ENCODE results near the gene TTPAL. TPM values are rescaled to one million over a fixed set of nuclear protein-coding genes. Genes with fewer than 3 reads are reported as not detected.

TTPAL gene
- total and polyA plus RNA-seq, 12 donors = 4.2 to 17.8 (median 12.5) TPM

- H3K9me3 ChIP-seq (replicated peaks in 1 of 3) = no peaks in the 10 kb centered on the region
- WGBS, 4 donors = 90 to 100% (median 97%) methylated on average over 1 of the region's 1 CpG
- peaks cover 0 to 75% of the 10 kb centered on the region in 2 donors for H3K36me3 ChIP-seq (replicated peaks in 1 of 2)
Measured at GRCh38 chr20:44494266-44494665, 18.6 kb downstream of the TTPAL start.

GRCh38 chr20:44494681-44495080 is 19.0 kb downstream of the TTPAL start:
- peaks cover 0 to 75% of the 10 kb centered on the region in 2 donors for H3K36me3 ChIP-seq (replicated peaks in 1 of 2)
- H3K4me3 ChIP-seq = no peak overlapping the region
- WGBS, 4 donors = 67 to 75% (median 75%) methylated on average over 2 to 3 of the region's 3 CpGs
- DNase-seq = peak in 1 of 7 donors; percentile 50
- no peaks in the 10 kb centered on the region for H3K9me3 ChIP-seq (replicated peaks in 1 of 3)
- peaks cover 10 to 23% of the 10 kb centered on the region in 2 donors for H3K4me1 ChIP-seq (replicated peaks in 1 of 2)
- intact Hi-C loops (cut with DNase I) = no loop called here
- H3K27ac ChIP-seq = peak overlapping the region in 3 of 5 donors; percentile 21 to 69 (median 45)
- no peaks in the 10 kb centered on the region for H3K27me3 ChIP-seq
- TF ChIP-seq CTCF (IDR thresholded peaks at IDR 0.05) = no peak
- TF ChIP-seq POLR2A (IDR thresholded peaks at IDR 0.05) = no peak

More at GRCh38 chr20:44494266-44494665, 18.6 kb downstream of the TTPAL start:
- no peak overlapping the region for H3K27ac ChIP-seq
- no peak for TF ChIP-seq CTCF (IDR thresholded peaks at IDR 0.05)
- no peak for TF ChIP-seq POLR2A (IDR thresholded peaks at IDR 0.05)
- no peak for DNase-seq
- H3K4me1 ChIP-seq (replicated peaks in 1 of 2) = peaks cover 10 to 23% of the 10 kb centered on the region in 2 donors
- H3K27me3 ChIP-seq = no peaks in the 10 kb centered on the region
- intact Hi-C loops (cut with DNase I) = no loop called here
- no peak overlapping the region for H3K4me3 ChIP-seq

- peaks cover 10 to 23% of the 10 kb centered on the region in 2 donors for H3K4me1 ChIP-seq (replicated peaks in 1 of 2)
- no peak for TF ChIP-seq CTCF (IDR thresholded peaks at IDR 0.05)
- TF ChIP-seq POLR2A (IDR thresholded peaks at IDR 0.05) = no peak
- H3K27ac ChIP-seq = peak overlapping the region in 3 of 5 donors; percentile 21 to 69 (median 45)
- H3K4me3 ChIP-seq = no peak overlapping the region
- intact Hi-C loops (cut with DNase I) = no loop called here
- DNase-seq = no peak
- peaks cover 0 to 75% of the 10 kb centered on the region in 2 donors for H3K36me3 ChIP-seq (replicated peaks in 1 of 2)
- H3K9me3 ChIP-seq (replicated peaks in 1 of 3) = no peaks in the 10 kb centered on the region
- WGBS, 4 donors = 81 to 100% (median 91%) methylated on average over 1 of the region's 1 CpG
- no peaks in the 10 kb centered on the region for H3K27me3 ChIP-seq
Measured at GRCh38 chr20:44495257-44495656, 19.6 kb downstream of the TTPAL start.

- WGBS, 4 donors = 82 to 94% (median 90%) methylated on average over 3 of the region's 3 CpGs
- Histone ChIP-seq H3K27me3 (no peaks in the 10 kb centered on the region), H3K9me3 (replicated peaks in 1 of 3) (no peaks in the 10 kb centered on the region), H3K4me1 (replicated peaks in 1 of 2) (peaks cover 10 to 23% of the 10 kb centered on the region in 2 donors), H3K4me3 (no peak overlapping the region), H3K27ac (peak overlapping the region in 3 of 5 donors; percentile 21 to 69 (median 45)), H3K36me3 (replicated peaks in 1 of 2) (peaks cover 0 to 77% of the 10 kb centered on the region in 2 donors)
- no peak for DNase-seq
- no peak for TF ChIP-seq POLR2A (IDR thresholded peaks at IDR 0.05)
- TF ChIP-seq CTCF (IDR thresholded peaks at IDR 0.05) = no peak
- intact Hi-C loops (cut with DNase I) = no loop called here
Measured at GRCh38 chr20:44495802-44496481, 20.3 kb downstream of the TTPAL start.
